Erythroblast (primary cell): ENCODE measurements around the gene SLC36A1.

Source experiments
- GATA1 ChIP-seq: IDR thresholded peaks from 2 replicates; pipeline ENCODE4 v1.6.1; 2011; ENCODE audit warnings: low read depth, mild to moderate bottlenecking, control low read depth, low read length, moderate library complexity
- POLR2A ChIP-seq: IDR thresholded peaks from 2 replicates; pipeline ENCODE4 v1.6.1; 2011; ENCODE audit warnings: mild to moderate bottlenecking, low read length

DNA sequence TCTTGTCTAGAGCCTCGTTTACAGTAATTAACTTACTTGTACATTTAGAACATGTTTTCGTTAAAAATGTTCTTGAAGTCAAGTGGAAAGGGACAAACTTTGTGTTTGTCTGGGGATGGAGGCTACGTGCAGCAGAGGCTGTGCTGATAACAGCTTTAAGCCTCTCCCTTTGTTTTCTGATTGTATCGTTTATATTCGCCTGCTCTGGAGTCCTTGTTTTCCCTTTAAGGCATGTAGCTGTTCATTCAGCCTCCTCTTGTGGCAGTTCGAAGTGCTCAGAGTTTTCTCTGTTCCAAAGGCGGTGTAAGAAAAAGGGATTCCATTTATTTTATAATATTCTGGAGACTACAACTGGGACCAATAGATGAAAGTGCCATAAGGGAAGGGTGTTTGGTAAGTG is 1.9 kb downstream of the SLC36A1 start:
- TF ChIP-seq POLR2A: no peak
- no peak for TF ChIP-seq GATA1
